Measurements from ENCODE around the gene HEXIM2. TPM values are rescaled to one million over a fixed set of nuclear protein-coding genes. Genes with fewer than 3 reads are reported as not detected.

The HEXIM2 gene
- total RNA-seq, 1 experiment from 2014 or later, result 11.9 TPM

DNA sequence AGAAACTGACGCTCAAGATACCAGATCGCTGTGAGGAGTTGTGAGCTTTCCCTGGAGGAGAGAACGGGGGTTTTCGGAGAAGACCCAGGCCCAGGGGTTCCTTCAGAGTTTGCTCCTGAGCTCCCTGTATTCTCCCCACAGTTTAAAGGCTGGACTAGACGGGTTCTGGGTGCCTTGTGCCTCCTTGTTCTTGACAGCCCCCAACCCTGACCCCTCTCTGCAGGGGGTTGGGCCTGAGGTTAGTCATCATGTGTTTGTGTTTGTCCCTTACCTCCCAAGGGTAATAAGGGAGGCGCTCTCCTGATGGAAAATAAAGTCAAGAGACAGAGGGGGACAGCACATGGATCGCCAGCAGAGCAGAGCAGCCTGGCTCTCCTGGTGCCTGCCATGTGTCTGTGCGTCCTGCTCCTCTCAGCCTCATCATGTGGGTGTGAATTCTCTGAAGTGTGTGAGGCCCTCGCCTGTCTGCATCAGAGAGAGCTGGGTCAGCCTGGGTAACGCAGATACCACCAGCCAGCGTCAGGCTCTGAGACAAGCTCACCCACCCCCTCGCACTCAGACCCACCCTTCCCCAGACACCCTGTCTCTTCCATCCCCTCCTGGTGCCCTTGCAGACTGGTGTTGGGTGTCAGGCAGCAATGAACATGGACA lies 8.7 kb downstream of the HEXIM2 start:
- DNase-seq (ENCODE audit: low spot score), result no peak
- Mint-ChIP-seq H3K27me3 (ENCODE audit: low read depth) (no peaks in the 10 kb centered on the region), H3K36me3 (peaks cover 4% of the 10 kb centered on the region), H3K27ac (peak overlapping the region; percentile 87; the same call in 1 of the 2 replicates), H3K9me3 (no peaks in the 10 kb centered on the region), H3K4me3 (no peak overlapping the region), H3K4me1 (peaks cover 29% of the 10 kb centered on the region)
- TF ChIP-seq, protein P1, sequence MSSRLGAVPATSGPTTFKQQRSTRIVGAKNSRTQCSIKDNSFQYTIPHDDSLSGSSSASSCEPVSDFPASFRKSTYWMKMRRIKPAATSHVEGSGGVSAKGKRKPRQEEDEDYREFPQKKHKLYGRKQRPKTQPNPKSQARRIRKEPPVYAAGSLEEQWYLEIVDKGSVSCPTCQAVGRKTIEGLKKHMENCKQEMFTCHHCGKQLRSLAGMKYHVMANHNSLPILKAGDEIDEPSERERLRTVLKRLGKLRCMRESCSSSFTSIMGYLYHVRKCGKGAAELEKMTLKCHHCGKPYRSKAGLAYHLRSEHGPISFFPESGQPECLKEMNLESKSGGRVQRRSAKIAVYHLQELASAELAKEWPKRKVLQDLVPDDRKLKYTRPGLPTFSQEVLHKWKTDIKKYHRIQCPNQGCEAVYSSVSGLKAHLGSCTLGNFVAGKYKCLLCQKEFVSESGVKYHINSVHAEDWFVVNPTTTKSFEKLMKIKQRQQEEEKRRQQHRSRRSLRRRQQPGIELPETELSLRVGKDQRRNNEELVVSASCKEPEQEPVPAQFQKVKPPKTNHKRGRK (CRISPR knock-in tag; IDR thresholded peaks at IDR 0.05; ENCODE audit: borderline replicate concordance), result no peak
- TF ChIP-seq ZNF232 (CRISPR knock-in tag; IDR thresholded peaks at IDR 0.05), result no peak
- no peak for TF ChIP-seq SP1 (CRISPR knock-in tag; conservative IDR thresholded peaks at IDR 0.05)
- TF ChIP-seq, protein P2, sequence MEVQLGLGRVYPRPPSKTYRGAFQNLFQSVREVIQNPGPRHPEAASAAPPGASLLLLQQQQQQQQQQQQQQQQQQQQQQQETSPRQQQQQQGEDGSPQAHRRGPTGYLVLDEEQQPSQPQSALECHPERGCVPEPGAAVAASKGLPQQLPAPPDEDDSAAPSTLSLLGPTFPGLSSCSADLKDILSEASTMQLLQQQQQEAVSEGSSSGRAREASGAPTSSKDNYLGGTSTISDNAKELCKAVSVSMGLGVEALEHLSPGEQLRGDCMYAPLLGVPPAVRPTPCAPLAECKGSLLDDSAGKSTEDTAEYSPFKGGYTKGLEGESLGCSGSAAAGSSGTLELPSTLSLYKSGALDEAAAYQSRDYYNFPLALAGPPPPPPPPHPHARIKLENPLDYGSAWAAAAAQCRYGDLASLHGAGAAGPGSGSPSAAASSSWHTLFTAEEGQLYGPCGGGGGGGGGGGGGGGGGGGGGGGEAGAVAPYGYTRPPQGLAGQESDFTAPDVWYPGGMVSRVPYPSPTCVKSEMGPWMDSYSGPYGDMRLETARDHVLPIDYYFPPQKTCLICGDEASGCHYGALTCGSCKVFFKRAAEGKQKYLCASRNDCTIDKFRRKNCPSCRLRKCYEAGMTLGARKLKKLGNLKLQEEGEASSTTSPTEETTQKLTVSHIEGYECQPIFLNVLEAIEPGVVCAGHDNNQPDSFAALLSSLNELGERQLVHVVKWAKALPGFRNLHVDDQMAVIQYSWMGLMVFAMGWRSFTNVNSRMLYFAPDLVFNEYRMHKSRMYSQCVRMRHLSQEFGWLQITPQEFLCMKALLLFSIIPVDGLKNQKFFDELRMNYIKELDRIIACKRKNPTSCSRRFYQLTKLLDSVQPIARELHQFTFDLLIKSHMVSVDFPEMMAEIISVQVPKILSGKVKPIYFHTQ (CRISPR knock-in tag; IDR thresholded peaks at IDR 0.05), result no peak
- TF ChIP-seq, protein P3, sequence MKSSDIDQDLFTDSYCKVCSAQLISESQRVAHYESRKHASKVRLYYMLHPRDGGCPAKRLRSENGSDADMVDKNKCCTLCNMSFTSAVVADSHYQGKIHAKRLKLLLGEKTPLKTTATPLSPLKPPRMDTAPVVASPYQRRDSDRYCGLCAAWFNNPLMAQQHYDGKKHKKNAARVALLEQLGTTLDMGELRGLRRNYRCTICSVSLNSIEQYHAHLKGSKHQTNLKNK (CRISPR knock-in tag; IDR thresholded peaks at IDR 0.05), result no peak
- TF ChIP-seq ZNF317 (CRISPR knock-in tag; IDR thresholded peaks at IDR 0.05; ENCODE audit: borderline replicate concordance, low read depth), result no peak
- TF ChIP-seq GABPB1 (CRISPR knock-in tag; IDR thresholded peaks at IDR 0.05), result no peak
- TF ChIP-seq TEAD4 (CRISPR knock-in tag; IDR thresholded peaks at IDR 0.05), result no peak
- TF ChIP-seq ZNF138 (CRISPR knock-in tag; conservative IDR thresholded peaks at IDR 0.05), result no peak
- TF ChIP-seq, protein P4, sequence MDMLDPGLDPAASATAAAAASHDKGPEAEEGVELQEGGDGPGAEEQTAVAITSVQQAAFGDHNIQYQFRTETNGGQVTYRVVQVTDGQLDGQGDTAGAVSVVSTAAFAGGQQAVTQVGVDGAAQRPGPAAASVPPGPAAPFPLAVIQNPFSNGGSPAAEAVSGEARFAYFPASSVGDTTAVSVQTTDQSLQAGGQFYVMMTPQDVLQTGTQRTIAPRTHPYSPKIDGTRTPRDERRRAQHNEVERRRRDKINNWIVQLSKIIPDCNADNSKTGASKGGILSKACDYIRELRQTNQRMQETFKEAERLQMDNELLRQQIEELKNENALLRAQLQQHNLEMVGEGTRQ (CRISPR knock-in tag; IDR thresholded peaks at IDR 0.05), result no peak
- TF ChIP-seq, protein P5, sequence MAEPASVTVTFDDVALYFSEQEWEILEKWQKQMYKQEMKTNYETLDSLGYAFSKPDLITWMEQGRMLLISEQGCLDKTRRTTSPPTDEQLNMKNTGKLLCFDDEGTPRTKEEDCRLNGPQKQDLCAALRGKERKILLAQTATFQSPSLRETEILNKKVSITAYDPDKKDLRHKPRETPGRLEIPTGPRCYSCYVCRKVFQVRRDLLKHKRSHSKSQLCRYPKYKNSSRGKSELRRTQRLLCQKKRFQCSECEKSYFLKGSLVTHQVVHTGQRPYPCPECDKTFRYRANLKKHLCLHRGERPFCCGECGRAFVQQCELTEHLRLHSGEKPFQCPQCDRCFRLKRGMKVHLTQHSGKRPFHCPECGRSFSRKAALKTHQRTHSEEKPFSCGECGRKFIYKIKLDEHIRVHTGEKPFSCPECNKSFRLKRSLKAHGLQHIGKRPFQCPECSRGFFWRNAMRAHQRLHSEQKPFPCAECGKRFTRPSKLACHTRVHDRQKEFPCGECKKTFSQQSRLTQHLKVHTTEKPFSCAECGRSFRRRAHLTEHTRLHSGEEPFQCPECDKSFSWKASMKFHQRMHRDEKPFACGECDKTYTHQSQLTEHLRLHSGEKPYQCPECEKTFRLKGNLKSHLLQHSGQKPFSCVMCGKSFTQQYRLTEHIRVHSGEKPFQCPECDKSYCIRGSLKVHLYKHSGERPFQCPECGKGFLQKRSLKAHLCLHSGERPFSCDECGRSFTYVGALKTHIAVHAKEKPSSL (CRISPR knock-in tag; conservative IDR thresholded peaks at IDR 0.05), result no peak
- ChIA-PET CTCF (interaction anchor here (1.0 to 6.4 kb wide), 9 partner anchors 8 to 255 kb away, joined by 3 to 99 read pairs (median 7); partner anchors contain the start of genes ACBD4, HEXIM1 and HEXIM2), POLR2A (interaction anchor here (1.4 to 4.4 kb wide), 3 partner anchors 9 to 22 kb away, joined by 9 to 82 read pairs (median 75); partner anchors contain the start of genes HEXIM1 and HEXIM2)
- no peak for ATAC-seq

DNA sequence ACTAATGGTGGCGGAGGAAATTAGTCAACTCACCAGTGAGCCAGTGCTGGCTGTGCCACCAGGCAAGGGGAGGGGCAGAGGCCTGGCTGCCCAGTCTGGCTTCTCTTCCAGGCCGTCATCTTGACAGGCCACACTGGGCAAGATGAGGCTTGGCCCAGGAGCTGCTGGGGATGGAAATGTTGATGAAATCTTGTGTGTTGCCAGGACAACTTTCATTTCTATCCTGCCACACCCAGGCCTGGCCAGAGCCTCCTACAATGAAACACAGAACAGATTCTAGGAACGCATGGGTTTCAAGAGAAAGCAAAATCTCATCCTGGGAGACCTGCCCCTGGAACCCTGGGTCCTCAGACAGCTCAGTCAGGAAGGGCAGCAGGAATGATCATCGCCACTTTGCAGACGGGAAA lies 9.3 kb downstream of the HEXIM2 start:
- no peak for ATAC-seq
- CTCF ChIA-PET, result interaction anchor here (1.0 to 6.4 kb wide), 11 partner anchors 9 to 254 kb away, joined by 3 to 99 read pairs (median 7); partner anchors contain the start of genes ACBD4, HEXIM1 and HEXIM2
- POLR2A ChIA-PET, result interaction anchor here (4.0 to 4.4 kb wide), 2 partner anchors 9 to 22 kb away, joined by 75 to 82 read pairs; partner anchors contain the start of genes HEXIM1 and HEXIM2
- Mint-ChIP-seq H3K9me3 (no peaks in the 10 kb centered on the region), H3K4me3 (no peak overlapping the region), H3K27me3 (ENCODE audit: low read depth) (no peaks in the 10 kb centered on the region), H3K4me1 (peaks cover 29% of the 10 kb centered on the region), H3K27ac (peak overlapping the region; percentile 87), H3K36me3 (peaks cover 3% of the 10 kb centered on the region; the same call in 1 of the 2 replicates)
- DNase-seq (ENCODE audit: low spot score), result no peak
- TF ChIP-seq SMAD4 (CRISPR knock-in tag; IDR thresholded peaks at IDR 0.05), result no peak
- no peak for TF ChIP-seq GABPB1 (CRISPR knock-in tag; IDR thresholded peaks at IDR 0.05)
- TF ChIP-seq, protein P6, sequence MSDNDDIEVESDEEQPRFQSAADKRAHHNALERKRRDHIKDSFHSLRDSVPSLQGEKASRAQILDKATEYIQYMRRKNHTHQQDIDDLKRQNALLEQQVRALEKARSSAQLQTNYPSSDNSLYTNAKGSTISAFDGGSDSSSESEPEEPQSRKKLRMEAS (CRISPR knock-in tag; IDR thresholded peaks at IDR 0.05), result no peak
- no peak for TF ChIP-seq ETV6 (CRISPR knock-in tag; IDR thresholded peaks at IDR 0.05)
- TF ChIP-seq, protein P7, sequence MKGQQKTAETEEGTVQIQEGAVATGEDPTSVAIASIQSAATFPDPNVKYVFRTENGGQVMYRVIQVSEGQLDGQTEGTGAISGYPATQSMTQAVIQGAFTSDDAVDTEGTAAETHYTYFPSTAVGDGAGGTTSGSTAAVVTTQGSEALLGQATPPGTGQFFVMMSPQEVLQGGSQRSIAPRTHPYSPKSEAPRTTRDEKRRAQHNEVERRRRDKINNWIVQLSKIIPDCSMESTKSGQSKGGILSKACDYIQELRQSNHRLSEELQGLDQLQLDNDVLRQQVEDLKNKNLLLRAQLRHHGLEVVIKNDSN (CRISPR knock-in tag; IDR thresholded peaks at IDR 0.05), result no peak
- TF ChIP-seq, protein P1 (CRISPR knock-in tag; IDR thresholded peaks at IDR 0.05; ENCODE audit: borderline replicate concordance), result no peak
- TF ChIP-seq, protein P8, sequence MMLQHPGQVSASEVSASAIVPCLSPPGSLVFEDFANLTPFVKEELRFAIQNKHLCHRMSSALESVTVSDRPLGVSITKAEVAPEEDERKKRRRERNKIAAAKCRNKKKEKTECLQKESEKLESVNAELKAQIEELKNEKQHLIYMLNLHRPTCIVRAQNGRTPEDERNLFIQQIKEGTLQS (CRISPR knock-in tag; conservative IDR thresholded peaks at IDR 0.05), result no peak

Measured in WTC11 (cell line).